ENCODE results near the gene CRLF3. TPM values are rescaled to one million over a fixed set of nuclear protein-coding genes. Genes with fewer than 3 reads are reported as not detected.
"Not testable (repeated sequence)": the region's sequence is repeated elsewhere in the genome, so short reads cannot be mapped to it uniquely, and the experiment has no call there.

Gene CRLF3
- total and polyA plus RNA-seq, 10 of the 15 experiments (the other 5 are each of a cell fraction or from before 2014, with no cell fraction given), result 10.0 to 39.2 (median 26.7) TPM

- Histone ChIP-seq H3K27me3 (replicated peaks in 1 of 2; ENCODE audit: control insufficient read depth in 2 of 2, insufficient read depth in 2 of 2, low read length in 1 of 2) (no peaks in the 10 kb centered on the region), H3K79me2 (ENCODE audit: control insufficient read depth, insufficient read depth, low read length) (peaks cover 61% of the 10 kb centered on the region), H3K4me2 (ENCODE audit: control insufficient read depth, insufficient read depth) (peak overlapping the region; percentile 77), H3K27ac (ENCODE audit: control insufficient read depth, insufficient read depth) (peak overlapping the region; percentile 84), H3K36me3 (ENCODE audit: control insufficient read depth in 2 of 2, insufficient read depth in 2 of 2, low read length in 1 of 2) (peaks cover 0 to 4% of the 10 kb centered on the region in 2 experiments; a peak in 1 of 4 replicates), H3K9me3 (replicated peaks; ENCODE audit: control insufficient read depth, insufficient read depth, low read length) (no peaks in the 10 kb centered on the region), H3K4me3 (peak overlapping the region; percentile 82), H3K9ac (ENCODE audit: control insufficient read depth, insufficient read depth, low read length) (peak overlapping the region; percentile 88), H4K20me1 (ENCODE audit: control insufficient read depth, insufficient read depth) (no peaks in the 10 kb centered on the region), H2AFZ (ENCODE audit: control insufficient read depth, low read depth, low read length) (no peak overlapping the region), H3K4me1 (ENCODE audit: control insufficient read depth, insufficient read depth, low read length) (peaks cover 18% of the 10 kb centered on the region)
- SMC1A ChIA-PET (ENCODE audit: uncharacterized antibody, unreplicated experiment), result interaction anchor here (1.0 to 4.2 kb wide), 6 partner anchors 10 to 347 kb away, joined by 3 to 30 read pairs (median 4); no protein-coding TSS in a partner anchor
- intact Hi-C loops (cut with micrococcal nuclease; ENCODE audit: unreplicated experiment) (loop anchor here (5.0 kb wide), 1 partner anchor 149 kb away; the partner anchor contains the start of gene RNF135), in situ Hi-C loops (cut with MboI) (no loop called here)
- RAD21 ChIA-PET (ENCODE audit: unreplicated experiment), result interaction anchor here (1.0 to 3.4 kb wide), 5 partner anchors 11 to 347 kb away, joined by 3 to 35 read pairs (median 4); partner anchors contain the start of gene GOSR1
- POLR2A ChIA-PET, result interaction anchor here (0.7 to 2.7 kb wide), 7 partner anchors 11 to 705 kb away, joined by 3 to 19 read pairs (median 4); no protein-coding TSS in a partner anchor
- ATAC-seq (no peak), FAIRE-seq (no peak), DNase-seq (ENCODE audit: low read depth, low spot score) (no peak)
- CTCF ChIA-PET, result interaction anchor here (0.6 to 9.3 kb wide), 12 partner anchors 10 to 487 kb away, joined by 3 to 145 read pairs (median 4); no protein-coding TSS in a partner anchor
- TSS peak; percentile 75 for BruUV-seq (replicated peaks)
- 1% methylated on average over 7 of the region's 7 CpGs for WGBS (ENCODE audit: insufficient coverage, insufficient replicate concordance, low lambda C conversion rate, missing lambda C conversion rate)
- no peak for TF ChIP-seq YY1 (IDR thresholded peaks at IDR 0.05; ENCODE audit: low read depth, low read length)
- no peak for TF ChIP-seq SUZ12 (IDR thresholded peaks at IDR 0.05; ENCODE audit: unreplicated experiment)
- no peak for TF ChIP-seq POLR2AphosphoS5 (IDR thresholded peaks at IDR 0.05; ENCODE audit: low read length)
- no peak for TF ChIP-seq HCFC1 (IDR thresholded peaks at IDR 0.05; ENCODE audit: low read length)
Measured at GRCh38 chr17:30823421-30823820, 1.1 kb downstream of the CRLF3 start.

- TF ChIP-seq MLLT1 (IDR thresholded peaks at IDR 0.05) (peak; percentile 40; the same call in 1 of the 2 replicates), POU2F2 (IDR thresholded peaks at IDR 0.05; ENCODE audit: borderline replicate concordance, low read depth, low read length) (peak; percentile 71; the same call in 1 of the 3 replicates), GABPA (IDR thresholded peaks at IDR 0.05; ENCODE audit: low read depth) (0 out of 2 replicates have a peak, but pooled peaks have one; percentile 14)
- H3K9me3 ChIP-seq (replicated peaks; ENCODE audit: control insufficient read depth, insufficient read depth, low read length); DNase-seq (ENCODE audit: low read depth, low spot score); H3K27me3 ChIP-seq (replicated peaks in 1 of 2; ENCODE audit: control insufficient read depth in 2 of 2, insufficient read depth in 2 of 2, low read length in 1 of 2); ATAC-seq; FAIRE-seq; in situ Hi-C loops (cut with MboI); H2AFZ ChIP-seq (ENCODE audit: control insufficient read depth, low read depth, low read length); H3K36me3 ChIP-seq (ENCODE audit: control insufficient read depth in 2 of 2, insufficient read depth in 2 of 2, low read length in 1 of 2); BruUV-seq (replicated peaks); H4K20me1 ChIP-seq (ENCODE audit: control insufficient read depth, insufficient read depth): not testable (repeated sequence)
- H3K9ac ChIP-seq (ENCODE audit: control insufficient read depth, insufficient read depth, low read length), result peak overlapping the region; percentile 45
- SMC1A ChIA-PET (ENCODE audit: uncharacterized antibody, unreplicated experiment), result interaction anchor here (0.6 to 4.2 kb wide), 7 partner anchors 9 to 400 kb away, joined by 3 to 43 read pairs (median 8); partner anchors contain the start of gene ATAD5
- peak overlapping the region; percentile 84 for H3K27ac ChIP-seq (ENCODE audit: control insufficient read depth, insufficient read depth)
- peak overlapping the region; percentile 82 for H3K4me3 ChIP-seq
- RAD21 ChIA-PET (ENCODE audit: unreplicated experiment), result interaction anchor here (3.2 to 3.4 kb wide), 2 partner anchors 13 kb away, joined by 19 to 35 read pairs; no protein-coding TSS in a partner anchor
- WGBS (ENCODE audit: insufficient coverage, insufficient replicate concordance, low lambda C conversion rate, missing lambda C conversion rate), result 0% methylated on average over 14 of the region's 14 CpGs
- CTCF ChIA-PET, result interaction anchor here (0.6 to 9.3 kb wide), 10 partner anchors 9 to 486 kb away, joined by 3 to 145 read pairs (median 5); partner anchors contain the start of gene ATAD5
- peaks cover 18% of the 10 kb centered on the region for H3K4me1 ChIP-seq (ENCODE audit: control insufficient read depth, insufficient read depth, low read length)
- intact Hi-C loops (cut with micrococcal nuclease; ENCODE audit: unreplicated experiment), result loop anchor here (1.0 to 5.0 kb wide), 2 partner anchors 16 to 149 kb away; partner anchors contain the start of gene RNF135
- POLR2A ChIA-PET, result interaction anchor here (2.3 to 3.7 kb wide), 3 partner anchors 13 to 14 kb away, joined by 7 to 32 read pairs (median 19); no protein-coding TSS in a partner anchor
- peak overlapping the region; percentile 77 for H3K4me2 ChIP-seq (ENCODE audit: control insufficient read depth, insufficient read depth)
- peaks cover 61% of the 10 kb centered on the region for H3K79me2 ChIP-seq (ENCODE audit: control insufficient read depth, insufficient read depth, low read length)
Measured at GRCh38 chr17:30822919-30823318, 1.6 kb downstream of the CRLF3 start.

Measured in GM12878 (cell line).